GM23248 (cell line): ENCODE data around the gene ABCB11. TPM values are rescaled to one million over a fixed set of nuclear protein-coding genes. Genes with fewer than 3 reads are reported as not detected.

Experiments used
- DNase-seq: peaks from one replicate; pipeline ENCODE4 v3.0.0-alpha.2; 2015
- H2AFZ ChIP-seq: fragments of 200-600 bp; sonication (generic); 2 replicates; pipeline ENCODE4 v1.6.1; 2016; ENCODE audit warnings: antibody characterized with exemption
- H3F3A ChIP-seq: fragments of 200-600 bp; sonication (generic); 2 replicates; pipeline ENCODE4 v1.6.1; 2016; ENCODE audit warnings: mild to moderate bottlenecking, antibody characterized with exemption, mixed run types; ENCODE audit not compliant: insufficient read depth
- H3K27ac ChIP-seq: fragments of 200-600 bp; sonication (generic); 2 replicates; pipeline ENCODE4 v1.5.1; 2016; ENCODE audit warnings: mild to moderate bottlenecking
- H3K27me3 ChIP-seq: fragments of 200-600 bp; sonication (generic); replicated peaks from 2 replicates; pipeline ENCODE4 v1.6.1; 2016; ENCODE audit warnings: mild to moderate bottlenecking; ENCODE audit not compliant: insufficient read depth
- H3K36me3 ChIP-seq: fragments of 200-600 bp; sonication (generic); 2 replicates; pipeline ENCODE4 v1.6.1; 2016; ENCODE audit warnings: low read depth, mild to moderate bottlenecking
- H3K4me1 ChIP-seq: fragments of 200-600 bp; sonication (generic); 2 replicates; pipeline ENCODE4 v1.6.1; 2016; ENCODE audit warnings: mild to moderate bottlenecking; ENCODE audit not compliant: insufficient read depth
- H3K4me2 ChIP-seq: fragments of 200-600 bp; sonication (generic); one replicate; pipeline ENCODE4 v1.6.1; 2016; ENCODE audit warnings: mild to moderate bottlenecking; ENCODE audit not compliant: unreplicated experiment
- H3K4me3 ChIP-seq: fragments of 200-600 bp; sonication (generic); 2 replicates; pipeline ENCODE4 v1.5.1; 2016; ENCODE audit warnings: mild to moderate bottlenecking
- H3K79me2 ChIP-seq: fragments of 200-600 bp; sonication (generic); 2 replicates; pipeline ENCODE4 v1.6.1; 2016; ENCODE audit warnings: mild to moderate bottlenecking; ENCODE audit not compliant: insufficient read depth
- H3K9ac ChIP-seq: fragments of 200-600 bp; sonication (generic); 2 replicates; pipeline ENCODE4 v1.6.1; 2016; ENCODE audit warnings: mild to moderate bottlenecking
- H3K9me2 ChIP-seq: fragments of 200-600 bp; sonication (generic); 2 replicates; pipeline ENCODE4 v1.6.1; 2016; ENCODE audit warnings: mixed run types, mild to moderate bottlenecking, moderate library complexity; ENCODE audit not compliant: insufficient read depth
- H3K9me3 ChIP-seq: fragments of 200-600 bp; sonication (generic); one replicate; pipeline ENCODE4 v1.6.1; 2017; ENCODE audit warnings: low read depth
- H4K20me1 ChIP-seq: fragments of 200-600 bp; sonication (generic); 2 replicates; pipeline ENCODE4 v1.6.0; 2016; ENCODE audit not compliant: insufficient read depth
- EZH2 ChIP-seq: fragments of 200-600 bp; sonication (generic); IDR thresholded peaks from 2 replicates; pipeline ENCODE4 v1.6.1; 2018; ENCODE audit warnings: antibody characterized with exemption, mild to moderate bottlenecking; ENCODE audit not compliant: insufficient read depth, poor library complexity, severe bottlenecking
- EZH2phosphoT487 ChIP-seq: fragments of 200-600 bp; sonication (generic); IDR thresholded peaks from 2 replicates; pipeline ENCODE4 v1.6.1; 2018; ENCODE audit warnings: antibody characterized with exemption, moderate library complexity, mild to moderate bottlenecking, low read depth; ENCODE audit not compliant: insufficient read depth
- WGBS, 2 experiments: methylation state at CpG; one replicate each; pipeline ENCODE4 v1.1.6; 2015 to 2017; ENCODE audit warnings: low lambda C conversion rate in 2 of 2, low coverage in 1 of 2; ENCODE audit errors: missing lambda C conversion rate in 2 of 2; 5-methylcytosine and 5-hydroxymethylcytosine counted together
- in situ Hi-C: fragments of 300-500 bp; cut with MboI; formaldehyde crosslinking; loops from 2 replicates; pipeline ENCODE4 v1.15.0; 2020
- polyA plus RNA-seq: library from polyadenylated mRNA; unstranded; fragments of >200 nt; fragmentation: Nextera tagmentation; extraction: Ambion mirVana; gene quantifications from 2 replicates; pipeline ENCODE4 v1.2.1, GENCODE V29; 2016
- total RNA-seq: library from RNA; depleted of rRNA; stranded (reverse); fragments of >200 nt; shearing (Covaris generic); gene quantifications from 2 replicates; pipeline ENCODE4 v1.2.3, GENCODE V29; 2014

ABCB11 gene
- total and polyA plus RNA-seq, 2 experiments from 2014 or later, result not detected

DNA sequence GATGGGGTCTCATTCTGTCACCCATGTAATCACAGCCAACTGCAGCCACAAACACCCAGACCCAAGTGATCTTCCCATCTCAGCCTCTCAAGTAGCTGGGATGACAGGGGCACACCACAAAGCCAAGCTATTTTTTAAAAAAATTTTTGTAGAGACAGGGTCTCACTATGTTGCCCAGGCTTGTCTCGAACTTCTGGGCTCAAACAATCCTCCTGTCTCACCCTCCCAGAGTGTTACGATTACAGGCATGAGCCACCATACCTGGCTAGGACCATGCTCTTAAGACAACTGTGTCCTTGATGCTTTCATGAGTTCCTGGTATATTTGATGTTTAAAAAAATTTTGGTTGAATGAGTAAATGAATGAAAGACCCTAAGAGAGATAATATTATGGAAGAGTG lies 19.4 kb downstream of the ABCB11 start:
- H3F3A ChIP-seq, result 0 out of 2 replicates have a peak, but pooled peaks cover 4% of the 10 kb centered on the region
- no peaks in the 10 kb centered on the region for H3K36me3 ChIP-seq
- H3K27ac ChIP-seq, result no peak overlapping the region
- in situ Hi-C loops, result no loop called here
- no peaks in the 10 kb centered on the region for H3K27me3 ChIP-seq
- H3K9me3 ChIP-seq, result no peaks in the 10 kb centered on the region
- no peaks in the 10 kb centered on the region for H3K79me2 ChIP-seq
- H3K9ac ChIP-seq, result no peak overlapping the region
- H2AFZ ChIP-seq, result no peak overlapping the region
- no peaks in the 10 kb centered on the region for H3K9me2 ChIP-seq
- 21 to 31% methylated on average over 2 of the region's 2 CpGs for WGBS, 2 experiments
- no peak overlapping the region for H3K4me2 ChIP-seq
- no peak overlapping the region for H3K4me3 ChIP-seq
- H4K20me1 ChIP-seq, result no peaks in the 10 kb centered on the region; the same call in 1 of the 2 replicates
- TF ChIP-seq EZH2 (no peak), EZH2phosphoT487 (no peak)
- DNase-seq, result no peak
- peaks cover 6% of the 10 kb centered on the region; the same call in 1 of the 2 replicates for H3K4me1 ChIP-seq

DNA sequence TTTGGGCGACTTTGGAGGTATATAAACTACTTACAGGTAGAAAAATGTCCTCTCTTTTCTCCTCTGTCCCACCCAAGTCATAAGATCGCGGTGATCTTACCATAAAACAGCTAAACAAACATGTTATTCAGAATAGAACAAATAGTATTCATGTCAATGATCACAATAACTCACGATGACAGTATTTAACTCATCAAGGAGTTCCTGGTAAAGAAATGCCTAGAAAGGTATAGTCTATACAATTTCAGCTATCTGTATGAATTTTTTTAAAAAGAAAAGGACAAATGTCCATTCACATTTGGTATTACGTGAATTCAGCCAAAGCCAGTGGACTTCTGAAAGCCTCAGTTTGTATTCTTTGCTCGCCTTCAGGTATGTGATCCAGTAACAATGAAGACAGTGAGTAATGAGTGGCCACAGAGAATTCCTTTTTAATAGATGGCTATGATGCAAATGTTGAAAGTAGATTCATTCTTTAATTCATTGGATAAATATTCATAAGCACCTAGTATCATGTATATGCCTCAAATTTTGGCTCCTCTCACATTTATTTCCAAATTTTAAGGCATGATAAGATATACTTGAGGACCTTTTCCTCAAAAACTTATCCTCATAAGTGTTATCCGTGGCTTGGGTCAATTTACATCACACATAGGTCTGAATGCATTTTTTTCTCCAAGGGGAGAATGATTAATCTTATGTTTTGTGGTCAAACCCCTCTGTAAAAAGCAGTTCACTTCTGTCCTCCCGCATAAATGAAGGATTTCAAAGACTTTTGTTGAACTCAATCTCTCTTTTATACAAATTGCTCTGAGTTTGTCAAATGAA lies 20.3 kb downstream of the ABCB11 start:
- no peak overlapping the region for H3K4me2 ChIP-seq
- H3K4me3 ChIP-seq, result no peak overlapping the region
- no peaks in the 10 kb centered on the region for H3K36me3 ChIP-seq
- H3K4me1 ChIP-seq, result peaks cover 6% of the 10 kb centered on the region; the same call in 1 of the 2 replicates
- H3F3A ChIP-seq, result 0 out of 2 replicates have a peak, but pooled peaks cover 4% of the 10 kb centered on the region
- H3K27me3 ChIP-seq, result no peaks in the 10 kb centered on the region
- H3K27ac ChIP-seq, result no peak overlapping the region
- H3K9me2 ChIP-seq, result no peaks in the 10 kb centered on the region
- TF ChIP-seq EZH2phosphoT487 (no peak), EZH2 (no peak)
- no peak for DNase-seq
- in situ Hi-C loops, result no loop called here
- H3K79me2 ChIP-seq, result no peaks in the 10 kb centered on the region
- H3K9ac ChIP-seq, result no peak overlapping the region
- no peaks in the 10 kb centered on the region; the same call in 1 of the 2 replicates for H4K20me1 ChIP-seq
- H2AFZ ChIP-seq, result no peak overlapping the region
- 24 to 32% methylated on average over 8 of the region's 8 CpGs for WGBS, 2 experiments
- no peaks in the 10 kb centered on the region for H3K9me3 ChIP-seq

DNA sequence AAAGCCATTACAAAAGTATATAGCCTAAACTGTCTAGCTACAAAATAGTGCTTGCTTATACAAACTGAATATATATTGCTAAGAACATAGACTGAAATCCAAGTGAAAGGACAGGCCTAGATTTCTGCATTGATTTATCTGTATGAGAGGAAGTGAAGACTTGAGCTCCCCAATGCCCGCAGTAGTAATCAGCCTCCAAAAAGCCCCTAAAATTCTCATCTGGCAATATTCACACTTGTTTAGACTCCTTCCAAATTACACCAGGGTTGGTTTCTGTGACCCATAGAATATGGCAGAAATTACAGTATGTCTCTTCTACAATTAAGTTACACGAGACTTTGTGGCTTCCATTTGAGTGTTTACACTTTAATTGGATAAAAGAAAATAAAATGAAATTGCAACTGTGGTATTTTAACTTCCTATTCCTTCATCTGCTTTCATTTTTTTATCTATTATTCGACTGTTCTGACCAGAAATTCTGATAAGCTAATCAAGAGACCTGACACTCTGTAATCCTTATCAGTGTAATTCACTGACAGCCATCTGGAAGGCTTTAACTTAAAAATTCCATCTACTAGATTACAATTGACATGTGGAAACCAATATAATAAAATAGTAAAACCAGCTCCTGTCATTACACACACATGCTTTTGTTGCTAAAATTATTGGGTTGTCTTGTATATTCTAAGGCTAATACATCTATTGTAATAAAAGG lies 21.1 kb downstream of the ABCB11 start:
- DNase-seq, result no peak
- 14 to 17% methylated on average over 3 of the region's 3 CpGs for WGBS, 2 experiments
- Histone ChIP-seq H2AFZ (no peak overlapping the region), H3K27me3 (no peaks in the 10 kb centered on the region), H3K4me1 (peaks cover 6% of the 10 kb centered on the region; the same call in 1 of the 2 replicates), H3K4me2 (no peak overlapping the region), H3K79me2 (no peaks in the 10 kb centered on the region), H3F3A (0 out of 2 replicates have a peak, but pooled peaks cover 4% of the 10 kb centered on the region), H3K9ac (no peak overlapping the region), H3K36me3 (no peaks in the 10 kb centered on the region), H3K4me3 (no peak overlapping the region), H3K9me3 (no peaks in the 10 kb centered on the region), H4K20me1 (no peaks in the 10 kb centered on the region; the same call in 1 of the 2 replicates), H3K27ac (no peak overlapping the region), H3K9me2 (no peaks in the 10 kb centered on the region)
- TF ChIP-seq EZH2 (no peak), EZH2phosphoT487 (no peak)
- in situ Hi-C loops, result no loop called here

DNA sequence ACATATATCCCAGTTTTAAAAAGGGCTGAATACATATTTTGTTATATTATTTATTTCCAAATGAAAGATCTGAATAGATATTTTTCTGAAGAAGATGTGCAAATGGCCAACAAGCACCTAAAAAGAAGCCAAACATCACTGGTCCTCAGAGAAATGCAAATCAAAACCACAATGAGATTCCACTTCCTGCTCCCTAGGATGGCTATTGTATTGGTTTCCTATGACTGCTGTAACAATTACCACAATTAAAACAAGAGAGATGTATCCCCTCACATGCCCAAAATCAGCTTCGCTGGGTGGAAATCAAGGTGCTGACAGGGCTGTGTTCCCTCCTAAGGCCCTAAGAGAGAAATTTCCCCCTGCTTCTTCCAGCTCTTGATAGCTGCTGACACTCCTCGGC lies 23.2 kb downstream of the ABCB11 start:
- DNase-seq, result no peak
- Histone ChIP-seq H3K27me3 (no peaks in the 10 kb centered on the region), H3K9ac (no peak overlapping the region), H3K27ac (no peak overlapping the region), H3K36me3 (no peaks in the 10 kb centered on the region), H3K4me3 (no peak overlapping the region), H3K4me2 (no peak overlapping the region), H3K9me3 (no peaks in the 10 kb centered on the region), H4K20me1 (no peaks in the 10 kb centered on the region; the same call in 1 of the 2 replicates), H3F3A (0 out of 2 replicates have a peak, but pooled peaks cover 4% of the 10 kb centered on the region), H3K9me2 (no peaks in the 10 kb centered on the region), H3K4me1 (peaks cover 6% of the 10 kb centered on the region; the same call in 1 of the 2 replicates), H2AFZ (no peak overlapping the region), H3K79me2 (no peaks in the 10 kb centered on the region)
- 24 to 45% methylated on average over 2 of the region's 2 CpGs for WGBS, 2 experiments
- no peak for TF ChIP-seq EZH2
- no peak for TF ChIP-seq EZH2phosphoT487
- in situ Hi-C loops, result no loop called here
